Neural crest cell (in vitro differentiated cells): Measurements from ENCODE around the gene PRR19. TPM values are rescaled to one million over a fixed set of nuclear protein-coding genes. Genes with fewer than 3 reads are reported as not detected.

Experiments
- DNase-seq: peaks from one replicate; pipeline ENCODE4 v3.0.0; 2021; ENCODE audit warnings: low read depth, mixed read lengths, low spot score
- H3K27ac Mint-ChIP-seq: one replicate; pipeline ENCODE4 v1.8.0; 2021; ENCODE audit warnings: mild to moderate bottlenecking, mixed read lengths; ENCODE audit not compliant: unreplicated experiment
- H3K27me3 Mint-ChIP-seq: 2 replicates; pipeline ENCODE4 v1.8.0; 2021; ENCODE audit warnings: low read depth, mild to moderate bottlenecking, mixed read lengths
- H3K36me3 Mint-ChIP-seq: 2 replicates; pipeline ENCODE4 v1.8.0; 2021; ENCODE audit warnings: low read depth, mild to moderate bottlenecking, mixed read lengths
- H3K4me1 Mint-ChIP-seq: 2 replicates; pipeline ENCODE4 v1.8.0; 2021; ENCODE audit warnings: mixed read lengths
- H3K4me3 Mint-ChIP-seq: one replicate; pipeline ENCODE4 v1.8.0; 2021; ENCODE audit warnings: mild to moderate bottlenecking, mixed read lengths
- H3K9me3 Mint-ChIP-seq: 2 replicates; pipeline ENCODE4 v1.8.0; 2021; ENCODE audit warnings: mixed read lengths
- CTCF ChIP-seq: fragments of 200-600 bp; sonication (generic); conservative IDR thresholded peaks from 2 replicates; pipeline ENCODE4 v1.5.0; 2021; ENCODE audit warnings: antibody characterized with exemption, mild to moderate bottlenecking
- total RNA-seq: library from RNA; stranded (reverse); gene quantifications from 2 replicates; pipeline ENCODE4 v1.2.1, GENCODE V29; 2021

PRR19 gene
- total RNA-seq, 1 donor from 2014 or later: 2.8 TPM

DNA sequence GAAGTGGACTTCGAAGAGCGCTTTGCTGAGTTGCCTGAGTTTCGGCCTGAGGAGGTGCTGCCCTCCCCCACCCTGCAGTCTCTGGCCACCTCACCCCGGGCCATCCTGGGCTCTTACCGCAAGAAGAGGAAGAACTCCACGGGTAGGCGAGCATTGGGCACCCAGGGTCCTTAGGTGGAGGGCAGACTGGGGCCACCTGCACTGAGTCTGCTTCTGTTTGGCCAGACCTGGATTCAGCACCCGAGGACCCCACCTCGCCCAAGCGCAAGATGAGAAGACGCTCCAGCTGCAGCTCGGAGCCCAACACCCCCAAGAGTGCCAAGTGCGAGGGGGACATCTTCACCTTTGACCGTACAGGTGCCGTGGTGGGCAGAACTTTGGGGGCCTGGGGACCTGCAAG is 8.0 kb upstream of the PRR19 start:
- H3K9me3 Mint-ChIP-seq: no peaks in the 10 kb centered on the region
- no peak for TF ChIP-seq CTCF
- H3K4me3 Mint-ChIP-seq: peak overlapping the region; percentile 44
- H3K36me3 Mint-ChIP-seq: peaks cover 9% of the 10 kb centered on the region
- no peak for DNase-seq
- peaks cover 8% of the 10 kb centered on the region for H3K4me1 Mint-ChIP-seq
- H3K27ac Mint-ChIP-seq: no peak overlapping the region
- H3K27me3 Mint-ChIP-seq: peaks cover 4% of the 10 kb centered on the region

GRCh38 chr19:42294471-42295137 is 7.3 kb upstream of the PRR19 start:
- Mint-ChIP-seq H3K36me3 (peaks cover 9% of the 10 kb centered on the region), H3K4me3 (peak overlapping the region; percentile 49), H3K4me1 (peaks cover 8% of the 10 kb centered on the region), H3K27ac (no peak overlapping the region), H3K9me3 (no peaks in the 10 kb centered on the region), H3K27me3 (peaks cover 4% of the 10 kb centered on the region)
- no peak for DNase-seq
- no peak for TF ChIP-seq CTCF

DNA sequence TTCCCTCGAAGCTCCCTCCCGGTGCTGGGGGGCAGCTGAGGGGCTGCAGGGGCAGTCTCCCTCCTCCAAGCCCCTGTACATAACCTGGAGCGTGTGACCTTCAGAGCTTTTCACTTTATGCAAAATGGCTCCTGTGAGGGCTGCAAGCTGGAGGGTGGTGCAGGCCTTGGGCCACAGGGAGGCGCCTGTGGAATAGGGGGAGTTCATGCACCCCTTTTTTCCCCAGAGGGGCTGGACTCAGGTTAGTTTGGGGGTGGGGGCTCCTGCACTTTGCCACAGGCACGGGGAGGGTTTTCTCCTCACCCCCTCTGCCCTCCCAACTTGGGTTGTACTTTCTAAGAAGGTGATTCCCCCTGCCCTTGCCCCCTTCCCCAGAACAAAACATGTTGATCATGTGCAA is 6.6 kb upstream of the PRR19 start:
- Mint-ChIP-seq H3K4me3 (peak overlapping the region; percentile 83), H3K27me3 (peaks cover 4% of the 10 kb centered on the region), H3K36me3 (peaks cover 15% of the 10 kb centered on the region), H3K9me3 (no peaks in the 10 kb centered on the region), H3K4me1 (peaks cover 13% of the 10 kb centered on the region), H3K27ac (no peak overlapping the region)
- DNase-seq: no peak
- TF ChIP-seq CTCF: no peak

DNA sequence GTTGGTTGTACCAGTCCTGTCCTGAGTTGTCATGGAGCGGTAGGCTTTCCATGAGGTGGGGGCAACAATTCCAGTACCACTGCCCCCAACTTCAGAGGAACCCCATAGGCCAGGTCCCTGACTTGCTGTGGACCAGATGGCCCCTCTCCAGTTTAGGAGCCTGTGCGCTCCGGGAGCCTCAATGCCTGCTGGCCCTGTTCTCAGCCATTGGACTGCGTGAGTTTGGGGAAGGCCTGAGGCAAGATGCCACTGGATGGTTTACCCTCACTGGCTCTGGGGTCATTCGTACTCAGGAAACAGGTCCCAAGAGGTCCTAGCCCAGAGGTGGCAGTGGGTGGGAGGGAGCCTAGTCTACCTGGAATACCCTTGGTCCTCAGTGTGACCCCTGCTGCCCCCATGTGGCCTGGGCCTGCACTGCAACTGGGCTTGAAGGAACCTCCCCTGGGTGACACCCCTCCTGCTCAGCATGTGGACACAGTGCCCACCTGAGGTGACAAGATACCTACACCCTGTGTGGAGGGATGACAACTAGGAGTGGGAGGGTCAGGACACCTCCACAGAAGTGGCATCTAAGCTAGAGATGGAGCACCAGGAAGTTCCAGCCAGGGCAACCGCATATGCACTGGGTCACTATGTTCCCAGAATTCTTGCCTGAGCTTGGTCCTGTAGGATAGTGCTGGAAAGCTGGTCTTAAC is 6.0 kb upstream of the PRR19 start:
- DNase-seq: peak; percentile 91
- Mint-ChIP-seq H3K4me1 (peaks cover 13% of the 10 kb centered on the region), H3K4me3 (peak overlapping the region; percentile 83), H3K36me3 (peaks cover 15% of the 10 kb centered on the region), H3K27me3 (peaks cover 4% of the 10 kb centered on the region), H3K9me3 (no peaks in the 10 kb centered on the region), H3K27ac (no peak overlapping the region)
- peak; percentile 85 for TF ChIP-seq CTCF

GRCh38 chr19:42297039-42297438 is 4.9 kb upstream of the PRR19 start:
- Mint-ChIP-seq H3K4me3 (peak overlapping the region; percentile 83), H3K27ac (peak overlapping the region; percentile 78), H3K36me3 (peaks cover 12% of the 10 kb centered on the region)

More at GRCh38 chr19:42297039-42297438, 4.9 kb upstream of the PRR19 start:
- no peaks in the 10 kb centered on the region for H3K9me3 Mint-ChIP-seq
- peaks cover 18% of the 10 kb centered on the region for H3K4me1 Mint-ChIP-seq
- peaks cover 4% of the 10 kb centered on the region for H3K27me3 Mint-ChIP-seq
- DNase-seq: no peak
- no peak for TF ChIP-seq CTCF
